ENCODE measurements around the gene NTHL1. TPM values are rescaled to one million over a fixed set of nuclear protein-coding genes. Genes with fewer than 3 reads are reported as not detected.

The NTHL1 gene
- total RNA-seq, 1 experiment from 2014 or later, result 52.0 TPM

- Mint-ChIP-seq H3K36me3 (ENCODE audit: insufficient read depth in 1 of 3, low read depth in 3 of 3) (peaks cover 0 to 20% (median 17%) of the 10 kb centered on the region in 3 experiments; a peak in 6 of 7 replicates), H3K9me3 (no peaks in the 10 kb centered on the region), H3K4me1 (no peaks in the 10 kb centered on the region), H3K4me3 (peak overlapping the region; percentile 24 to 68; a peak in 3 of 5 replicates), H3K27ac (no peak overlapping the region), H3K27me3 (ENCODE audit: low read depth) (no peaks in the 10 kb centered on the region)
- Histone ChIP-seq H3K23ac (ENCODE audit: insufficient read length, low read depth, low read length) (no peak overlapping the region), H4K8ac (replicated peaks; ENCODE audit: insufficient read length, low read depth, low read length) (no peak overlapping the region), H2AFZ (ENCODE audit: low read length) (no peak overlapping the region), H4K91ac (ENCODE audit: insufficient read length, low read depth, low read length) (no peak overlapping the region), H4K5ac (ENCODE audit: insufficient read length, low read depth, low read length) (no peak overlapping the region), H3K9me3 (ENCODE audit: control insufficient read depth, low read depth, low read length) (no peaks in the 10 kb centered on the region), H3K4me1 (ENCODE audit: insufficient read depth, low read length) (no peaks in the 10 kb centered on the region), H3T11ph (ENCODE audit: low read length) (no peak overlapping the region), H3K27me3 (ENCODE audit: insufficient read depth, low read length) (no peaks in the 10 kb centered on the region), H4K20me1 (ENCODE audit: control insufficient read depth, insufficient read depth, insufficient read length) (no peaks in the 10 kb centered on the region), H3K4ac (ENCODE audit: low read depth, low read length) (no peak overlapping the region), H2BK15ac (ENCODE audit: low read depth, low read length) (no peak overlapping the region), H3K18ac (ENCODE audit: insufficient read length, low read depth, low read length) (no peak overlapping the region), H3K56ac (ENCODE audit: insufficient read length, low read depth, low read length) (no peak overlapping the region), H3K14ac (ENCODE audit: insufficient read depth, low read length) (no peak overlapping the region), H3K4me2 (ENCODE audit: insufficient read depth, insufficient read length, low read length) (peak overlapping the region; percentile 9), H2BK120ac (ENCODE audit: low read depth, low read length, poor library complexity, severe bottlenecking) (no peak overlapping the region), H3K23me2 (ENCODE audit: insufficient read length, low read depth, low read length, poor library complexity, severe bottlenecking) (no peaks in the 10 kb centered on the region), H2BK5ac (ENCODE audit: insufficient read length, low read length) (no peak overlapping the region), H2BK20ac (ENCODE audit: low read depth, low read length, poor library complexity, severe bottlenecking) (no peak overlapping the region), H2BK12ac (ENCODE audit: insufficient read length, low read depth, low read length) (no peak overlapping the region), H3K79me1 (ENCODE audit: insufficient read depth, low read depth, low read length, poor library complexity, severe bottlenecking) (no peaks in the 10 kb centered on the region), H3K27ac (ENCODE audit: insufficient read length, low read depth, low read length) (no peak overlapping the region), H3K9ac (ENCODE audit: extremely low read depth, insufficient read length, low read length) (no peak overlapping the region), H2AK5ac (ENCODE audit: insufficient read length, low read length) (no peak overlapping the region), H3K79me2 (ENCODE audit: insufficient read depth, low read length) (no peaks in the 10 kb centered on the region)
- no peak for TF ChIP-seq CTCF (conservative IDR thresholded peaks at IDR 0.05)
- no CpG with 5 or more reads among the region's 14 CpGs for WGBS (ENCODE audit: extremely low coverage, insufficient read length, low lambda C conversion rate)
- no peak for DNase-seq
Measured at GRCh38 chr16:2090481-2090776, 42.8 kb upstream of the NTHL1 start.
